ENCODE measurements around the gene PANX2. TPM values are rescaled to one million over a fixed set of nuclear protein-coding genes. Genes with fewer than 3 reads are reported as not detected.

Gene PANX2
- total RNA-seq, 1 donor from 2014 or later, result 0.88 TPM

GRCh38 chr22:50138988-50139387, 31.5 kb upstream of the PANX2 start:
- no peaks in the 10 kb centered on the region for H3F3A ChIP-seq (ENCODE audit: low read depth)
- Mint-ChIP-seq H3K9me3 (no peaks in the 10 kb centered on the region), H3K4me1 (peaks cover 10% of the 10 kb centered on the region), H3K4me3 (no peak overlapping the region), H3K27ac (no peak overlapping the region), H3K36me3 (no peaks in the 10 kb centered on the region), H3K27me3 (ENCODE audit: insufficient read depth, low read depth) (peaks cover 3% of the 10 kb centered on the region)
- H3K79me2 ChIP-seq (ENCODE audit: low read depth), result no peaks in the 10 kb centered on the region
- no peaks in the 10 kb centered on the region for H3K27me3 ChIP-seq
- no peak overlapping the region for H3K4me2 ChIP-seq
- no peaks in the 10 kb centered on the region for H3K4me1 ChIP-seq
- no peak overlapping the region for H3K4me3 ChIP-seq
- no peaks in the 10 kb centered on the region for H4K20me1 ChIP-seq (ENCODE audit: low read depth)
- no peaks in the 10 kb centered on the region for H3K36me3 ChIP-seq
- no peak overlapping the region for H3K27ac ChIP-seq
- no peak for DNase-seq (ENCODE audit: low spot score)
- no peak overlapping the region for H3K9ac ChIP-seq
- no peaks in the 10 kb centered on the region for H3K9me3 ChIP-seq (ENCODE audit: low read depth)
- TF ChIP-seq, protein P1, sequence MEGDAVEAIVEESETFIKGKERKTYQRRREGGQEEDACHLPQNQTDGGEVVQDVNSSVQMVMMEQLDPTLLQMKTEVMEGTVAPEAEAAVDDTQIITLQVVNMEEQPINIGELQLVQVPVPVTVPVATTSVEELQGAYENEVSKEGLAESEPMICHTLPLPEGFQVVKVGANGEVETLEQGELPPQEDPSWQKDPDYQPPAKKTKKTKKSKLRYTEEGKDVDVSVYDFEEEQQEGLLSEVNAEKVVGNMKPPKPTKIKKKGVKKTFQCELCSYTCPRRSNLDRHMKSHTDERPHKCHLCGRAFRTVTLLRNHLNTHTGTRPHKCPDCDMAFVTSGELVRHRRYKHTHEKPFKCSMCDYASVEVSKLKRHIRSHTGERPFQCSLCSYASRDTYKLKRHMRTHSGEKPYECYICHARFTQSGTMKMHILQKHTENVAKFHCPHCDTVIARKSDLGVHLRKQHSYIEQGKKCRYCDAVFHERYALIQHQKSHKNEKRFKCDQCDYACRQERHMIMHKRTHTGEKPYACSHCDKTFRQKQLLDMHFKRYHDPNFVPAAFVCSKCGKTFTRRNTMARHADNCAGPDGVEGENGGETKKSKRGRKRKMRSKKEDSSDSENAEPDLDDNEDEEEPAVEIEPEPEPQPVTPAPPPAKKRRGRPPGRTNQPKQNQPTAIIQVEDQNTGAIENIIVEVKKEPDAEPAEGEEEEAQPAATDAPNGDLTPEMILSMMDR (IDR thresholded peaks at IDR 0.05), result no peak
- TF ChIP-seq EZH2 (IDR thresholded peaks at IDR 0.05) (no peak), EZH2phosphoT487 (IDR thresholded peaks at IDR 0.05) (no peak)
- H2AFZ ChIP-seq (replicated peaks), result no peak overlapping the region

GRCh38 chr22:50139843-50140415, 30.6 kb upstream of the PANX2 start:
- Mint-ChIP-seq H3K36me3 (no peaks in the 10 kb centered on the region), H3K27ac (no peak overlapping the region), H3K27me3 (ENCODE audit: insufficient read depth, low read depth) (peaks cover 4% of the 10 kb centered on the region), H3K9me3 (no peaks in the 10 kb centered on the region), H3K4me1 (peaks cover 10% of the 10 kb centered on the region), H3K4me3 (no peak overlapping the region)
- TF ChIP-seq, protein P1 (IDR thresholded peaks at IDR 0.05), result no peak
- TF ChIP-seq EZH2 (IDR thresholded peaks at IDR 0.05) (no peak), EZH2phosphoT487 (IDR thresholded peaks at IDR 0.05) (no peak)
- Histone ChIP-seq H3K79me2 (ENCODE audit: low read depth) (no peaks in the 10 kb centered on the region), H3K9me3 (ENCODE audit: low read depth) (no peaks in the 10 kb centered on the region), H3F3A (ENCODE audit: low read depth) (no peaks in the 10 kb centered on the region), H3K27me3 (no peaks in the 10 kb centered on the region), H4K20me1 (ENCODE audit: low read depth) (no peaks in the 10 kb centered on the region), H3K4me1 (no peaks in the 10 kb centered on the region), H3K4me3 (no peak overlapping the region), H3K4me2 (no peak overlapping the region), H3K27ac (no peak overlapping the region), H3K36me3 (no peaks in the 10 kb centered on the region), H2AFZ (replicated peaks) (no peak overlapping the region), H3K9ac (no peak overlapping the region)
- DNase-seq (ENCODE audit: low spot score), result no peak

GRCh38 chr22:50140615-50141014, 29.9 kb upstream of the PANX2 start:
- H3K4me3 Mint-ChIP-seq, result no peak overlapping the region
- H4K20me1 ChIP-seq (ENCODE audit: low read depth), result no peaks in the 10 kb centered on the region
- no peak overlapping the region for H3K27ac Mint-ChIP-seq
- peaks cover under 1% of the 10 kb centered on the region for H3K4me1 ChIP-seq
- DNase-seq (ENCODE audit: low spot score), result no peak
- H3K9ac ChIP-seq, result no peak overlapping the region
- H3K27me3 ChIP-seq, result no peaks in the 10 kb centered on the region
- H3K4me2 ChIP-seq, result no peak overlapping the region
- H3K36me3 Mint-ChIP-seq, result no peaks in the 10 kb centered on the region
- no peaks in the 10 kb centered on the region for H3F3A ChIP-seq (ENCODE audit: low read depth)
- no peaks in the 10 kb centered on the region for H3K9me3 Mint-ChIP-seq
- peaks cover 7% of the 10 kb centered on the region for H3K27me3 Mint-ChIP-seq (ENCODE audit: insufficient read depth, low read depth)
- peaks cover 14% of the 10 kb centered on the region for H3K4me1 Mint-ChIP-seq
- TF ChIP-seq EZH2phosphoT487 (IDR thresholded peaks at IDR 0.05) (no peak), EZH2 (IDR thresholded peaks at IDR 0.05) (no peak)
- TF ChIP-seq, protein P1 (IDR thresholded peaks at IDR 0.05), result no peak
- no peak overlapping the region for H3K4me3 ChIP-seq
- no peaks in the 10 kb centered on the region for H3K79me2 ChIP-seq (ENCODE audit: low read depth)
- no peak overlapping the region for H3K27ac ChIP-seq
- no peaks in the 10 kb centered on the region for H3K36me3 ChIP-seq
- H3K9me3 ChIP-seq (ENCODE audit: low read depth), result no peaks in the 10 kb centered on the region
- H2AFZ ChIP-seq (replicated peaks), result no peak overlapping the region

All from neural progenitor cell (in vitro differentiated cells).